Neural crest cell (in vitro differentiated cells): ENCODE data around the gene OBSCN. TPM values are rescaled to one million over a fixed set of nuclear protein-coding genes. Genes with fewer than 3 reads are reported as not detected.

Experiments
- DNase-seq: peaks from one replicate; pipeline ENCODE4 v3.0.0; 2021; ENCODE audit warnings: low read depth, mixed read lengths, low spot score
- H3K27ac Mint-ChIP-seq: one replicate; pipeline ENCODE4 v1.8.0; 2021; ENCODE audit warnings: mild to moderate bottlenecking, mixed read lengths; ENCODE audit not compliant: unreplicated experiment
- H3K27me3 Mint-ChIP-seq: 2 replicates; pipeline ENCODE4 v1.8.0; 2021; ENCODE audit warnings: low read depth, mild to moderate bottlenecking, mixed read lengths
- H3K36me3 Mint-ChIP-seq: 2 replicates; pipeline ENCODE4 v1.8.0; 2021; ENCODE audit warnings: low read depth, mild to moderate bottlenecking, mixed read lengths
- H3K4me1 Mint-ChIP-seq: 2 replicates; pipeline ENCODE4 v1.8.0; 2021; ENCODE audit warnings: mixed read lengths
- H3K4me3 Mint-ChIP-seq: one replicate; pipeline ENCODE4 v1.8.0; 2021; ENCODE audit warnings: mild to moderate bottlenecking, mixed read lengths
- H3K9me3 Mint-ChIP-seq: 2 replicates; pipeline ENCODE4 v1.8.0; 2021; ENCODE audit warnings: mixed read lengths
- microRNA-seq: library from miRNA; unstranded; fragments of <30 nt; microRNA quantifications from one replicate; pipeline ENCODE4, GENCODE V29; 2020
- total RNA-seq: library from RNA; stranded (reverse); gene quantifications from 2 replicates; pipeline ENCODE4 v1.2.1, GENCODE V29; 2021
- TF ChIP-seq, protein P1 (sequence below): fragments of 200-600 bp; sonication (generic); conservative IDR thresholded peaks from 2 replicates; pipeline ENCODE4 v1.5.0; 2021; ENCODE audit warnings: antibody characterized with exemption, mild to moderate bottlenecking

The OBSCN gene
- total RNA-seq, 1 donor from 2014 or later, result 40.1 TPM

DNA sequence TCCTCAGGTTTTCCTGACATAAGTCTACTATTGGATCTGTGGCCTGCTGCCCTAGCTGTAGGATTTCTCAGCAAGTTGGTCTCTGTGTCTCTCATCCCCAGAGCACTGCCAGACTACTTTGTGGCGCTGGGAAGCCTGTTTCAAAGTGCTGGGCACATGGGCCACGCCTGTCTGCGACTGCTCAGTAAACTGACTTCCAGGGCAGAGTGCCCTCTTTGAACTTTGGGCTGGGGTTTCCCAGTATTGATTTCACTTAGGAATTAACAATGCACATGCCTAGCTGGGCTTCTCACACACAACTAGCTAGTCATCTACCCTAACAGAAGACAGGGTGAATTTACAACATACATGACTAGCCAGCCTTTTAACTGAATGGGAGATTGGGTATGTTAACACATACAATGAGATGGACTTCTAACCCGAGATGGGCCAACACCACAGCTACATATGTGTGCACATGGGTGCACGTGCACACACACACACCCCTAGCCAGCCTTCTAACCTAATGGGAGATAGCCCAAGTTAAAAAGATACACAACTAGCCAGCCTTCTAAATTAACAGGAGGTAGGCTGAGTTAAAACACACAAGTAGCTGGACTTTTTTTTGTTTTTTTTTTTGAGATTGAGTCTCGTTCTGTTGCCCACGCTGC, 215.7 kb downstream of the OBSCN start:
- Mint-ChIP-seq H3K9me3 (no peaks in the 10 kb centered on the region), H3K4me3 (no peak overlapping the region), H3K27ac (no peak overlapping the region), H3K36me3 (no peaks in the 10 kb centered on the region), H3K4me1 (peaks cover 11% of the 10 kb centered on the region), H3K27me3 (peaks cover 7% of the 10 kb centered on the region)
- no peak for DNase-seq
- TF ChIP-seq, protein P1, sequence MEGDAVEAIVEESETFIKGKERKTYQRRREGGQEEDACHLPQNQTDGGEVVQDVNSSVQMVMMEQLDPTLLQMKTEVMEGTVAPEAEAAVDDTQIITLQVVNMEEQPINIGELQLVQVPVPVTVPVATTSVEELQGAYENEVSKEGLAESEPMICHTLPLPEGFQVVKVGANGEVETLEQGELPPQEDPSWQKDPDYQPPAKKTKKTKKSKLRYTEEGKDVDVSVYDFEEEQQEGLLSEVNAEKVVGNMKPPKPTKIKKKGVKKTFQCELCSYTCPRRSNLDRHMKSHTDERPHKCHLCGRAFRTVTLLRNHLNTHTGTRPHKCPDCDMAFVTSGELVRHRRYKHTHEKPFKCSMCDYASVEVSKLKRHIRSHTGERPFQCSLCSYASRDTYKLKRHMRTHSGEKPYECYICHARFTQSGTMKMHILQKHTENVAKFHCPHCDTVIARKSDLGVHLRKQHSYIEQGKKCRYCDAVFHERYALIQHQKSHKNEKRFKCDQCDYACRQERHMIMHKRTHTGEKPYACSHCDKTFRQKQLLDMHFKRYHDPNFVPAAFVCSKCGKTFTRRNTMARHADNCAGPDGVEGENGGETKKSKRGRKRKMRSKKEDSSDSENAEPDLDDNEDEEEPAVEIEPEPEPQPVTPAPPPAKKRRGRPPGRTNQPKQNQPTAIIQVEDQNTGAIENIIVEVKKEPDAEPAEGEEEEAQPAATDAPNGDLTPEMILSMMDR, result no peak

DNA sequence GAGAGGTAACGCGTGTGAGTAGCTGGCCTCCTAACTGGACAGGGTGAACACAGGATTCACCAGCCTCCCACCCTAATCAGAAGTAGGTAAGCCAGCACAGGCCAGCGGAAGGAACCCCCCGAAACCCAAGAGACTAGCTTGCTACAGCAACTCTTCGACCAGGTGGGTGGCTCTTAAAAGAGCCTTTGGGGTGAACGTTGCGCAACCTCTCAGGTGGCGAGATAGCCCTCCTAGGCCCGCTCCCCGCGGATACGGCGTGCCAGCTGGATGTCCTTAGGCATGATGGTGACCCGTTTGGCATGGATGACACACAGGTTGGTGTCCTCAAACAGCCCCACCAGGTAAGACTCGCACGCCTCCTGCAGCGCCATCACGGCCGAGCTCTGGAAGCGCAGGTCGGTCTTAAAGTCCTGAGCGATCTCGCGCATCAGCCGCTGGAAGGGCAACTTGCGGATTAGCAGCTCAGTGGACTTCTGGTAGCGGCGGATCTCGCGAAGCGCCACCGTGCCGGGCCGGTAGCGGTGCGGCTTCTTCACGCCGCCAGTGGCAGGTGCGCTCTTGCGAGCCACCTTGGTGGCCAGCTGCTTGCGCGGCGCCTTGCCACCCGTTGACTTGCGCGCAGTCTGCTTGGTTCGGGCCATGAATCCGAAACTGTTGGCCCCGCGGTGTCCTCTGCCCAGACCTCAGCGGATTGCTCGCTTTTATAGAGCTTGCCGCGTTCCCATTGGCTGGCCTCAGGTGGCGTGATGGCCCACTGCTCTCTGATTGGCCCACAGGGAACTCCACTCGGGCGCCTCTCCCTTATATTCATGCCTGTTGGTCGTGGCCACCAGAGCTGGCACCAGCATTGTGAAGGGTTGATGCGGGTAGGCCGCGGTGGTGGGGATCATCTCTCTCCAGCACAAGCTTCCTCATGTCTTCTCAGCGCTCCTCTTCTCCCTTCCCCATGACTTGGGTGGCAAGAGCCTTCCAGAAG, 217.1 kb downstream of the OBSCN start:
- H3K36me3 Mint-ChIP-seq, result no peaks in the 10 kb centered on the region
- TF ChIP-seq, protein P1, result no peak
- peaks cover 12% of the 10 kb centered on the region for H3K4me1 Mint-ChIP-seq
- no peak overlapping the region for H3K4me3 Mint-ChIP-seq
- no peak overlapping the region for H3K27ac Mint-ChIP-seq
- no peaks in the 10 kb centered on the region for H3K9me3 Mint-ChIP-seq
- no peak for DNase-seq
- H3K27me3 Mint-ChIP-seq, result peaks cover 4% of the 10 kb centered on the region

DNA sequence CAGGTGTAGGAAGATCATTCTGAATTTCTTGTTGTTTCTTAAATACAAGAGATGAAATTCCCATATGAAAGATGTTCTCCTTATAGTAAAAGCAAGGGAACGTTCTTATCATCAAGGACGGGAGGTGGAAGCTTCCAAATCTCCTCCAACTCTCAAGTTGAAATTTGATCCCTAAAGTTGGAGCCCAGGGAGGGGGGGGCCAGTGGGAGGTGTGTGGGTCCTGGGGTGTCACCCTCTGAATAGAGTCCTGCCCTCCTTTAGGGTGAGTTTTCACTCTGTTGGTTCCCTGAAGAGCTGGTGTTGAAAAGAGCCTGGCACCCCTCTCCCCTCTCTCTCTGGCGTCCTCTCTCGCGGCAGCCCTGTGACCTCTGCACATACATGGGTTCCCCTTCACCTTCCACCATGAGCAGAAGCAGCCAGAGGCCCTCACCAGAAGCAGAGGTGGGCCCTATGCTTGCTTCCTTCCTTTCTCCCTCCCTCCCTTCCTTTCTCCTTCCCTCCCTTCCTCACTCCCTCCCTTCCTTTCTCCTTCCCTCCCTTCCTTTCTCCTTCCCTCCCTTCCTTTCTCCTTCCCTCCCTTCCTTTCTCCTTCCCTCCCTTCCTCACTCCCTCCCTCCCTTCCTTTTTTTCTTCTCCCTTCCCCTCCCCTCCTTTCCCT, 218.8 kb downstream of the OBSCN start:
- Mint-ChIP-seq H3K27me3 (peaks cover 4% of the 10 kb centered on the region), H3K9me3 (no peaks in the 10 kb centered on the region), H3K4me3 (no peak overlapping the region), H3K27ac (no peak overlapping the region), H3K36me3 (no peaks in the 10 kb centered on the region), H3K4me1 (peaks cover 12% of the 10 kb centered on the region)
- TF ChIP-seq, protein P1, result no peak
- no peak for DNase-seq

DNA sequence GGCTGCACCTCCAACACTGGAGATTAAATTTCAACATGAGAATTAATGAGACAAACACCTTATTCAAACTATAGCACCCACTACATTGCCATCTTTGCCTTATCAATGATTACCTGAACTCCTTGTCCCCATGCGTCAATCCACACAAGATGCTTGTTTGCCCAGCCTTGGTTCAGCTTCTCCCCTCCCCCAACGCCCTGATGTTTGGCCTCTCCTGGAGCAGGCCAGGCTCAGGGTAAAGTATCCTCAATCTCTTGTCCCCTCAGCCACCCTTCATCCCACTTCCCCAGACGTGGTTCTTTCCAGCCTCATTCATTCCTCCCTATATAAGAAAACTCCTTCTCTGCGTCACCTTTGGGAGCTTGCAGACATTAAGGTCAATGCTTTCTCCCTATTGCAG, 220.6 kb downstream of the OBSCN start:
- peaks cover 4% of the 10 kb centered on the region for H3K27me3 Mint-ChIP-seq
- no peaks in the 10 kb centered on the region for H3K36me3 Mint-ChIP-seq
- TF ChIP-seq, protein P1, result no peak

More for the DNA sequence above, 220.6 kb downstream of the OBSCN start:
- H3K4me3 Mint-ChIP-seq, result no peak overlapping the region
- no peak overlapping the region for H3K27ac Mint-ChIP-seq
- DNase-seq, result no peak
- H3K9me3 Mint-ChIP-seq, result no peaks in the 10 kb centered on the region
- H3K4me1 Mint-ChIP-seq, result peaks cover 12% of the 10 kb centered on the region

Small RNA genes lying within 50 kb of the gene (microRNA-seq; reads per million reads assigned to microRNA genes)
- not detected for gene MIR6742

Other genes with a start within 250 kb of the OBSCN start
- gene WNT3A, start 201.0 kb upstream of the OBSCN start, total RNA-seq, result not detected in 2 replicates
- 237 and 240 TPM in 2 replicates for gene ARF1, start 125.3 kb upstream of the OBSCN start, total RNA-seq
- gene C1orf35, start 104.7 kb upstream of the OBSCN start, total RNA-seq, result 29.1 and 29.7 TPM in 2 replicates
- 61.9 and 67.3 TPM in 2 replicates for gene MRPL55, start 98.7 kb upstream of the OBSCN start, total RNA-seq
- gene GUK1, start 67.8 kb upstream of the OBSCN start, total RNA-seq, result 114 and 115 TPM in 2 replicates
- gene GJC2, start 58.1 kb upstream of the OBSCN start, total RNA-seq, result 0.65 and 0.68 TPM in 2 replicates
- 8.3 and 10.4 TPM in 2 replicates for gene IBA57, start 42.2 kb upstream of the OBSCN start, total RNA-seq
- gene TRIM11, start 198.8 kb downstream of the OBSCN start, total RNA-seq, result 38.4 and 45.3 TPM in 2 replicates
- 4.7 and 6.3 TPM in 2 replicates for gene TRIM17, start 208.8 kb downstream of the OBSCN start, total RNA-seq